Transverse colon (tissue), 4 donors: ENCODE results near the gene NBEA.

Experiments
- CTCF ChIP-seq, 5 experiments: fragments of 200-600 bp in 3 of 5; fragments of 450-650 bp in 2 of 5; sonication (generic) in 3 of 5; IDR thresholded peaks; 1 replicate in 2 of 5; 2 replicates in 3 of 5; pipeline ENCODE4 v1.5.1; 2016 to 2017; ENCODE audit warnings: antibody characterized with exemption in 5 of 5, inconsistent platforms in 3 of 5, mild to moderate bottlenecking in 2 of 5, moderate library complexity in 1 of 5
- EP300 ChIP-seq: sonication (generic); formaldehyde crosslinking; IDR thresholded peaks from one replicate; pipeline ENCODE4 v1.6.1; 2017; ENCODE audit warnings: antibody characterized with exemption, low read depth
- POLR2A ChIP-seq: fragments of 450-650 bp; IDR thresholded peaks from one replicate; pipeline ENCODE4 v1.6.1; 2016; ENCODE audit warnings: antibody characterized with exemption, mild to moderate bottlenecking, moderate library complexity
- POLR2AphosphoS5 ChIP-seq, 3 donors: sonication (generic); formaldehyde crosslinking; IDR thresholded peaks; one replicate each; pipeline ENCODE4 v1.6.1; 2016; ENCODE audit warnings: antibody characterized with exemption in 3 of 3

DNA sequence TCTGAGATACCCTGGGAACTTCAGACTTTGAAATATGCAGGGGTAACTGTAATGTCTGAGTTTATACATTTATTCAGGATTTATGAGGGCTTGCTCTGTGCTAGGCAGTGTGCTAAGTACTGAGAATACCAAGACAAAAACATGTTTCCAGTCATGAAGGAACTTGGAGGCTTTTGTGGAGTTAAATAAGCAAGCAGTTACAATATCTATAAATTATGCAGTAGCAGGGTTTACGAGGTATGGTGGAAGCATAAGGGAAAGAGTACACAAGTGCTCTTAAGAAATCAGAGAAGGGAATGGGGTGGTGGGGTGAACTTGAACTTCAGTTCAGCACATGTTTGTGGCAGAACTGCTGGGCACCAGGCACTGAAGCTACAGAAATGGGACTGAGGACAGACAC, 506.4 kb downstream of the NBEA start:
- TF ChIP-seq CTCF (IDR thresholded peaks at IDR 0.05) (no peak), POLR2A (no peak), EP300 (no peak), POLR2AphosphoS5 (IDR thresholded peaks at IDR 0.05) (peak in 2 of 3 donors; percentile 8 to 42)
